ENCODE results near the gene FOSL2.

- TF ChIP-seq CTCF (IDR thresholded peaks at IDR 0.05; ENCODE audit: low read length) (no peak), EZH2 (optimal IDR thresholded peaks at IDR 0.05; ENCODE audit: low read depth, low read length) (no peak)
These were observed 40.0 kb upstream of the FOSL2 start for GRCh38 chr2:28352610-28353195.
